ENCODE data around the gene MED14. TPM values are rescaled to one million over a fixed set of nuclear protein-coding genes. Genes with fewer than 3 reads are reported as not detected.

Gene MED14
- polyA plus RNA-seq, 1 donor from 2014 or later: 10.3 TPM

DNA sequence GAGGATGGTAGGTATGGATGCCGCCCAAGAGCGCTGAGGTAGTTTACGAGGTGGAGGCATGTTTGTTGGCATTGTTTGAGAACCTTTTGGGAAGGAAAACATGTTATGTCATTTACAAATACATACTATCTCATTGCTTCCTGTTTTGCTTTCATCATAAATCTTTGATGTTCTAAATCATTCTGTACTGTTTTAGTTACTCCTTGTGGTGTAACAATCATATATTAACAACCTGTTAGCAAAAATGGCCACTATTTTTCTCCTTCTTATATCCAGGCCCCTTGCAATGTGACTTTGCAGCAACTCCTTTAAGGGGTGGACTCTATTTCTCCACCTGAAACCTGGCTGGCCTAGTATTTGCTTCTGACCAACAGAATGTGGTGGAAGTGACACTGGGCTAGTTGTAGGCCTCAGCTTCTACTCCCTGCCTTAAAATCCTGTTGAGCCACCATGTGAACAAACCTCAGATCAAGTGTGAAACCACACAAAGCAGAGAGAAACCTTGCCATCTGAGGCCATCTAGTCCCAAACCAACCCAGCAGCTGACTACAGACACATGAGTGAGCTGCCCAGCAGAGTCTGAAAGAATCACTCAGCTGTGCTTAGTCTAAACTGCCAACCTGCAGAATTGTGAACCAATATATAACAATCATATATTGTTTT lies 72.1 kb downstream of the MED14 start:
- Mint-ChIP-seq H3K4me3 (no peak overlapping the region), H3K27me3 (no peaks in the 10 kb centered on the region), H3K36me3 (peaks cover 4% of the 10 kb centered on the region), H3K4me1 (peaks cover 0 to 2% (median 0%) of the 10 kb centered on the region in 3 donors), H3K9me3 (no peaks in the 10 kb centered on the region), H3K27ac (peak overlapping the region in 1 of 3 donors; percentile 32)

DNA sequence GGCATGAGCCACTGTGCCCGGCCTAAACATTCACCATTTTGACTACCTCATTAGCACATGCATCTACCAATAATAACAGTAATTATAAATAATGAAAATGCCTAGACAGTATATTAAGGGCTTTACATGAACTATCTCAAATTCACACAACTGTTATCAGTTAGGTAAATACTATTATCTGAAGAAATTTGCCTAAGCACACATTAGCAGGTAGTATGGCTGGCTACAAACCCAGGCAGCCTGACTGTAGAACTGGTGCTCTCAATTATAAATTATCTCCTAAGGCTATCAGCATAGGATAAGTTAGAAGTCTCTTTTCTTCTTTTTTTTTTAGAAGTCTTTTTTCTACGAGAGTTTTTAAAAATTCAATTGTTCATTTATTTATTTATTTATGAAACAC lies 73.9 kb downstream of the MED14 start:
- no peak overlapping the region for H3K4me3 Mint-ChIP-seq
- no peaks in the 10 kb centered on the region for H3K4me1 Mint-ChIP-seq
- no peaks in the 10 kb centered on the region for H3K9me3 Mint-ChIP-seq
- H3K36me3 Mint-ChIP-seq: peaks cover 2% of the 10 kb centered on the region
- no peaks in the 10 kb centered on the region for H3K27me3 Mint-ChIP-seq
- H3K27ac Mint-ChIP-seq: no peak overlapping the region

DNA sequence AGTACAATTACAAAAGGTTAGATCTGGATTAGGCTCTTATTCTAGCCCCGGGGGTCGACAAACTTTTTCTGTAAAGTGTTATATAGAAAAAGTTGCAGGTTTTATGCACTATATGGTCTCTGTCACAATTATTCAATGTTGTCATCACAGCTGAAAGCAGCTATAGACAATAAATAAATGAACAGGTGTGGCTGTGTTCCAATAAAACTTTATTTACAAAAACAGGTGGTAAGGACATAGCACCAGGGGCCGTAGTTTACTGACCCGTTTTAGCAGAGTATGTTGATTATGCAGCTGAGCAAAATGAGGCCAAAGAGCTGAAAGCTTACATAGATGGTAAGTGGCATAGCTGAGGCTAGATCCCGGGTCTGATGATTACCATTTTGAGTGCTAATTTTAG lies 75.0 kb downstream of the MED14 start:
- Mint-ChIP-seq H3K27me3 (no peaks in the 10 kb centered on the region), H3K4me3 (no peak overlapping the region), H3K36me3 (peaks cover 2% of the 10 kb centered on the region), H3K27ac (peak overlapping the region in 1 of 3 donors; percentile 64), H3K4me1 (no peaks in the 10 kb centered on the region), H3K9me3 (no peaks in the 10 kb centered on the region)

DNA sequence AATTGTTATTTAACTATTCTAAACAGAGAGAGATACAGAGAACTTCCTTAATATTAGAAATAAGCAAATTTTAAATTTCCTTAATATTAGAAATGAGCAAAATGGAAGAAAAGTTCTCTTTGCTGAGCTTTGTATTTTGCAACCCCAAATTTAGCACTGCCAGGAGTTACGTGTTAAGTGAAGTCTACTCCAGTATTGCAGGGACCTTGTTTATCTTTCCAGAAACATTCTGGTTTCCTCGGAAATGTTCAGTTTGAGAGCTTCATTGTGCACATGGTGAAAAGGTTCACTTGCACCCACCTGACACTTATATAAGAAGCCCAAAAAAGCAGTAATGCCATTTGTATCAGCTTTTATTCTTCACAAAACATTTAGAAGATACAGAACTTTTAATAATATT lies 81.8 kb downstream of the MED14 start:
- no peak overlapping the region for H3K27ac Mint-ChIP-seq
- no peak overlapping the region for H3K4me3 Mint-ChIP-seq
- H3K36me3 Mint-ChIP-seq: peaks cover 5% of the 10 kb centered on the region
- peaks cover 3 to 6% (median 5%) of the 10 kb centered on the region in 3 donors for H3K4me1 Mint-ChIP-seq
- H3K27me3 Mint-ChIP-seq: no peaks in the 10 kb centered on the region
- no peaks in the 10 kb centered on the region for H3K9me3 Mint-ChIP-seq

DNA sequence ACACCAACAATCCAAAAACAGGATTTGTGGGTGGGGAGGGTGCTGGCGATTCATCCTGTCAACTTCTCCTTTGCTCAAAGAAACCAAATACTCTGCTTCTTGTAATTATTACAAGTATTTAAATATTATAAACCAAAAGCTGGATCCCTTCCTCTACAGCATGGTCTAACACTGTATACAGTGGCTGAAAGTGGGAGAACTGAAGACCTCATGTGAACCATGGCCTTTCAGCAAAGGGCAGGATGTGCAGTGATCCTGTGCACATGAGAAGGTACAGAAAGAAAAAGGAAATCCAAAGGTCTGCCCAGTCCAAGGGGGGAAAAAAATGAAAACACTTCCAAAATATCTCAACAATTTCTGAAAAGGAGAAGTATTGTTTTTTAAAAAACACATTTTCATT lies 82.7 kb downstream of the MED14 start:
- Mint-ChIP-seq H3K27me3 (no peaks in the 10 kb centered on the region), H3K27ac (no peak overlapping the region), H3K9me3 (no peaks in the 10 kb centered on the region), H3K4me1 (peaks cover 4 to 8% (median 6%) of the 10 kb centered on the region in 3 donors), H3K4me3 (no peak overlapping the region), H3K36me3 (peaks cover 4% of the 10 kb centered on the region)

DNA sequence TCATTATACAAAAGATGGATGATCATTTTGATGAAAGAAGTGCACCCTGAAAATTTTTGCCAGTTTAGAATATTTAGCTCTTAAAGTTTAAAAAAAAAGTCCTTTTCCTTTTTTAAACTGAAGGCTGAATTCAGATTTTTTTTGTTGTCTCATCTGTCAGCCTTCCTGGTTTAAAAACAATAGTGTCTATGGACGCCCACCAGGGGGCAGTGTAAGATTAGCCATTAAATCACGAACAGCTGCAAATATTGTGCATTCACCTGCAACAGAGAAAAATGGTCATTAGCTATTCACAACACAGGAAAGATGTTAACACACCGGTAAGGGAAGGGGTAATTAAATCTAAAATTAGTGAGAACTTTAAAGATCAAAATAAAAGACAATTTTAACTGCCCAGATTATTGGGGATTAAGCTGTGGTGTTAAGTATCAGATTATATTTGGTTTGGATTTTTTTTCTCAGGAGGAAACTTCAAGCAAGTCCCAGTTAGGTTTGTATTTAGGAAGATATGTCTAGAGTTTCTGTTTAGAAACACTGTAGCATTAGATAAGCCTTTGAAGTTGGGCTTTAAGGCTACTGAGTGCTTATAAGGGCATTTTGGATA lies 83.6 kb downstream of the MED14 start:
- no peaks in the 10 kb centered on the region for H3K9me3 Mint-ChIP-seq
- H3K36me3 Mint-ChIP-seq: peaks cover 4% of the 10 kb centered on the region
- no peak overlapping the region for H3K4me3 Mint-ChIP-seq
- H3K27me3 Mint-ChIP-seq: no peaks in the 10 kb centered on the region
- peaks cover 5 to 12% (median 8%) of the 10 kb centered on the region in 3 donors for H3K4me1 Mint-ChIP-seq
- peak overlapping the region in 2 of 3 donors; percentile 3 to 37 for H3K27ac Mint-ChIP-seq

DNA sequence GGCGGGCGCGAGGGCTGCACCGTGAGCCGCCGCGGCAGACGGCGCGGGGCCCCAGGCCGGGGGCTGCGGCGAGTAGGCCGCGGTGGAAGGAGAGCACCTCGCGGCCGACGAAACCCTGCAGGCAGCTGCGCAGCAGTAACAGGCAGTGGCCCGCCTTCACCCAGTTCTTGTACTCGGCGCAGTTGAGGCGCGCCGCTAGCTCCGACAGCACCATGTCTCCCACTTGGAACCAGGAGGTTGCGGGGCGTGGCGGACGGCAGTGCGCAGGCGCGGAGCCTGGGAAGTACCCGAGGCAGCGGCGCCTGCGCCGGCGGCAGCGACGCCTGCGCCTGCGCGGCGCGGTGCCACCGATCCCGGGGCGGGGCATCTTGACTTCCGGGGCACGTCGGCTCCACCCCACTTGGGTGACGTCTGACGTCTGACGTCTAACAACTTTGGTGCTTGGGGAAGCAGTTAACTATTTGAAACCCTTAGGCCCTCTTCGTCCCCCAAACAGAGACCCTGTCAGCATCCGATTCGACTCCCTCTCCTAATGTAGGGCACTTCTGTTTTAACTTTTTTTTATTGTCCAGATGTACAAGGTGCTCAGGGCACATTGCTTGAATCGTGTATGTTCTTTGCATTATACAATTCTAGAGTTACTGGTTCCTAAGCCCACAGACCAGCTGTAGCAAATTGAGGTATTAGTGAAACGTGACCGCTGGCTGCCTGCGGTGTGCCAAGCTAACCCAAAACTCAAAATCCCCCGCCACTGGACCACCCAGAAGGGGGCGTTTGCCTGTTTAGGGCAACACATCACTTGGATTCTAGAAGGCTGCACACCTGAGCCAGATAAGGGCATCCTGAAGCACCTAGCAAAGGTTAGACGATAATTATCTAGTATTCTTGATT lies 87.8 kb downstream of the MED14 start, which contains the start of gene CXorf38:
Gene CXorf38 (minus strand): TSS at position 255 of the 891 bp plus-strand sequence. CDS start 41 bp downstream, at position 214.
- Mint-ChIP-seq H3K4me1 (peaks cover 25 to 29% (median 27%) of the 10 kb centered on the region in 3 donors), H3K36me3 (peaks cover 1% of the 10 kb centered on the region), H3K4me3 (peak within 1 kb of the TSS; percentile 89 to 99 (median 92)), H3K27me3 (no peaks in the 10 kb centered on the region), H3K9me3 (no peaks in the 10 kb centered on the region), H3K27ac (peak within 1 kb of the TSS; percentile 95 to 97 (median 97))

DNA sequence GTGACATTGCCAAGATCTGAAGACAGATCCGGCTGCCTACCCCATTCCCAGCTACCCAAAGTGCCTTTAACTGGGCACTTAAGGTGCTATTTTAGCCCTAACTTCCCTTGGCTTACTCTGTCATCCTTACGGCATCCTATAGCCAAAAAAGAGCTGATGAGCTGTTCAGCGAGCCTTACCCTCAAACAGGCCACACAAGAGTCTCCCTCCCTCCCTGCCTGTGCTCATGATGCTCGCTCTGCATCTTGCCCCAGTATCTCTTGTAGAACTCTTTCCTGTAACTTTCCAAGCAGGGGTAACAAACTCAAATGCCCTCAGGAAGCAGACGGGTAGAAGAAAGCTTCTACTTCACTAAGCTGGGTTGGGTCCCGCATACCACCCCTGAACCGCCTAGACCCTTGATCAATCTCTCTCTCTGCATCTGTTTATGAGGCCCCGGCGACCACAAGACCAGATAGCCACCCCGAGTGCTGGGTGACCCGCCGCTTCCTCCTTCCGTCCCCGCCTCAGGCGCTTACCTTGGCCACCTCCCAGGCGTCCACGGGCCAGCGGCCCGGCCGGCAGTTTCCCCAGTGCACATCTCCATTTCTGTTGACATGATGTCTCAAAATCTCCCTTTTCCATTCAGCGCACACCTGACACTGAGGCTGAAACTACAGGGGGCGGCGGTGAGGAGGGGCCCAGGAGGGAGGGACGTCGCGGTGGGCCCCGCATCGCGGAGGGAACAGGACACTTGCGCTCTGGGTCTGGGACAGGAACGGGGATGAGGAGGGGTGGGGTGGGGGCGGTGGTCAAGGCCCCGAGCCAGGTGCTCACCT lies 88.6 kb downstream of the MED14 start:
- Mint-ChIP-seq H3K9me3 (no peaks in the 10 kb centered on the region), H3K27ac (peak overlapping the region; percentile 95 to 97 (median 97)), H3K4me1 (peaks cover 30 to 32% (median 30%) of the 10 kb centered on the region in 3 donors), H3K36me3 (peaks cover under 1% of the 10 kb centered on the region), H3K4me3 (peak overlapping the region; percentile 89 to 99 (median 92)), H3K27me3 (no peaks in the 10 kb centered on the region)

DNA sequence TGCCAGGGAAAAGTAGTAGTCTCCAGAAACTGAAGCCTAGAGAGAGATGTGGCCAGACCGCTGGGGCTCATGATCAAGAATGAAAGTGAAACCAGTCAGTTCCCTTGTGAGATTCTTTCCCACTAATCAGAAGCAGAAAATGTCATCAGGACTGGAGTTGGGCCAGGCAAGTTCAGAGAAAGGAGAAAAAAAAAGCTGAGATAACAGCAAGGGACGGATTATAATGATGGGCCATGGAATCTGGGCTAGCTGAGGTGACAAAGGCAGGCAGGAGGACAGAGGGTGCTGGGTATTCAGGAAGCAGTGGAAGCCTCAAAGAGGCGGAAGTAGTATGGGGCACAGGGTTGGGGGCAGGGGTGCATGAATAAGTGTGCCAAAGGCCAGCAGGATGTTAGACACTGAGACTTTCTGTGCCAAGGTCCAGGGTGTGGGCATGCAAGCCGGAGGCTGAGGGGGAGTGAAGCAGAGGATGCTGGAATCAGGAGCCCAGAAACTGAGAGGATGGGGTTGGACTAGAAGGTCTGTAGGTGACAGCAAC lies 90.5 kb downstream of the MED14 start:
- Mint-ChIP-seq H3K27ac (peak overlapping the region; percentile 88 to 98 (median 95)), H3K36me3 (no peaks in the 10 kb centered on the region), H3K9me3 (no peaks in the 10 kb centered on the region), H3K4me3 (peak overlapping the region; percentile 87 to 98 (median 94)), H3K4me1 (peaks cover 27 to 30% (median 29%) of the 10 kb centered on the region in 3 donors), H3K27me3 (no peaks in the 10 kb centered on the region)

DNA sequence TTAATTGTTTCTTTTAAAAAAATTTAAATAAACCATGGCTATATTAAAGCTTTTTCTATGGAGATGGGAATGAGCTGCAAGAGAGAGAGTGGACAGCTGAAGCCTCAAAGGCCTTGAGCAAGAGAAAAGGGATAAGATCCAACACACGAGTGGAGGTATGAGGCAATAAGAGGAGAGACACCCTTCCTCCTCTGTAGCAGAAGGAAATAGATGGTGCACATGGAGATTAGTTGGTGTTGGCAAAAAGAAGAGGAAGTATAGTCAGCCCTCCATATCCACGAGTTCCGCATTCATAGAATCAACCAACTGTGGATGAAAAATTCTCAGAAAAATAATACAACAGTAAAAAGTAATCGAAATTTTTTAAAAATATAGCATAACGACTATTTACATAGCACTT lies 91.2 kb downstream of the MED14 start:
- H3K27ac Mint-ChIP-seq: peak overlapping the region; percentile 88 to 98 (median 95)
- no peaks in the 10 kb centered on the region for H3K27me3 Mint-ChIP-seq
- H3K9me3 Mint-ChIP-seq: no peaks in the 10 kb centered on the region
- H3K36me3 Mint-ChIP-seq: no peaks in the 10 kb centered on the region
- H3K4me1 Mint-ChIP-seq: peaks cover 32 to 33% (median 32%) of the 10 kb centered on the region in 3 donors
- H3K4me3 Mint-ChIP-seq: peak overlapping the region; percentile 85 to 98 (median 90)

DNA sequence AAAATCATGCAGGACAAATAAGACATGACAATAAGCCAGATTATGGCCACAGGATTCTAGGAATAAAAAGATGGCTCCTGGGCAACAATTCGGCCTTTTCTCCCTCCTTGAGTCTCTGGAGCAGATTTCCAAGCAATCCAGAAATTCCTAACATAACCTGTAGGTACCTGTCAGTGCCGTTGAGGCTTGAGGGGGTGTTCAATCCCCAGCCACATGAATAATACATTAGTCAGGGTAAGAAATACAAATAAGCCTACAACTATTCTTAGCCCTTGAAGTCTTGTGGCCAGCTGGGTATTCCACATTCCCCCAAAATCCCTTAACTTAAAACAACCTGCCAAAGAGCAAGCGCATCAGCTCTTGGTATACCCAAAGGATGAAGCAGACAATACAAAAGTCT lies 97.7 kb downstream of the MED14 start:
- Mint-ChIP-seq H3K27me3 (no peaks in the 10 kb centered on the region), H3K36me3 (peaks cover 5% of the 10 kb centered on the region), H3K27ac (no peak overlapping the region)

DNA sequence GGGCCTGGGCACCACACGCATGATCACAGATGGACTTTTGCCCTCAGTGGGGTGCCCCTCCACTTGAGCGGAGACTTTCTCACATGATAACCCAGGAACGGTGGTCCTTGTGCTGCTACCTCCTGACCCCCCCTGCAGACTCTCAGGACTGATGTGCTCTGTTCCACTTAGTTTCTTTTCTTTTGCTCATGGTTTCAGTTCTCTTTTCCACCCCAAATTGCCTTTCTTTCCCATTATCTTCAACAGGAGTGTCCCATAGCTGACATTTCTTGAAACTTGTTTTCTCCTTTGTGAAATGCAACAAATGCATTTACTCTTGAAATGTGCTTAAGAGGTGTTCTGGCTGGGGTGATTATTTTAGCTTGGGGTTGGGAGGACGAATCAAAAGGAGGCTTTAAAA lies 103.1 kb downstream of the MED14 start:
- peaks cover 3% of the 10 kb centered on the region for H3K36me3 Mint-ChIP-seq
- no peaks in the 10 kb centered on the region for H3K27me3 Mint-ChIP-seq
- peaks cover 8 to 18% (median 17%) of the 10 kb centered on the region in 3 donors for H3K4me1 Mint-ChIP-seq
- H3K4me3 Mint-ChIP-seq: no peak overlapping the region
- no peaks in the 10 kb centered on the region for H3K9me3 Mint-ChIP-seq
- no peak overlapping the region for H3K27ac Mint-ChIP-seq

More for the DNA sequence above, 97.7 kb downstream of the MED14 start:
- H3K4me1 Mint-ChIP-seq: peaks cover 15 to 22% (median 19%) of the 10 kb centered on the region in 3 donors
- H3K9me3 Mint-ChIP-seq: no peaks in the 10 kb centered on the region
- H3K4me3 Mint-ChIP-seq: no peak overlapping the region

DNA sequence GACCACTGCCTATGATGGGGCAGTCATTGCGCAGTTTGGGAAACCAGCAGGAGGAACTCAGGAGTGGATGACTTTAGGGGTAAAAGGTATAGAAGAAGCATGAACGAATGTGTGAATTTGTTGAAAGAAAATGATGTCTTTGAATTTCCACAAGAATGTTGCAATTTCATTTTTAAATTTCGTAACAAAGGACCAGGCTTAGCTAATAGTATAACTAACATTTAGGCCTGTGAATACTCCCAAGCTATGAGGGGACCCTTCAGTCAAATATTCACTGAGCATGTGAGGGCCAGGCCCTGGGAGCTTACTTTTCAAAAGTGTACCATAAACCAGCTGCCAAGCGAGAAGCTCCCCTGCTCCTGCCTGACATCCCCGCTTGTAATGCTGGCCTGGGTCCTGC lies 106.8 kb downstream of the MED14 start:
- Mint-ChIP-seq H3K4me3 (no peak overlapping the region), H3K27me3 (no peaks in the 10 kb centered on the region), H3K36me3 (peaks cover 4% of the 10 kb centered on the region), H3K27ac (no peak overlapping the region), H3K4me1 (peaks cover 6 to 15% (median 10%) of the 10 kb centered on the region in 3 donors), H3K9me3 (no peaks in the 10 kb centered on the region)

DNA sequence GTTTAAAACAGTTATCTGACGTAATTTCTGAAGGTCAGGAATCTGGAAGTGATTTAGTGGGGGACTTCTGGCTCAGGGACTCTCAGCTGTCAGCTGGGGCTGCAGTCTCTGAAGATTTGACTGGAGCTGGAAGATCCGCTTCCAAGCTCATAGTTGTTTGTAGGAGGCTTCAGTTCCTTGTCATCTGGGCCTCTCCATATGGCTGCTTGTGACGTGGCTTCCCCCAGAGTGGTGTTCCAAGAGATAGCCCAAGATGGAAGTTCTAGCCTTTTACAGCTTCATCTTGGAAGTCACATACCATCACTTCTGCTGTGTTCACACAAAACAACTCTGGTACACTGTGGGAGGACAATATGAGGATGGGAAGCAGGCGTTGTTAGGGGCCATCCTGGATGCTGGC lies 110.0 kb downstream of the MED14 start:
- peaks cover 4% of the 10 kb centered on the region for H3K36me3 Mint-ChIP-seq
- no peaks in the 10 kb centered on the region for H3K27me3 Mint-ChIP-seq
- H3K27ac Mint-ChIP-seq: no peak overlapping the region
- H3K9me3 Mint-ChIP-seq: no peaks in the 10 kb centered on the region
- no peak overlapping the region for H3K4me3 Mint-ChIP-seq
- peaks cover 0 to 2% (median 0%) of the 10 kb centered on the region in 3 donors for H3K4me1 Mint-ChIP-seq

All from IgD-negative memory B cell (primary cell).